Stomach (tissue), 9 donors: Measurements from ENCODE around the gene COL5A1. TPM values are rescaled to one million over a fixed set of nuclear protein-coding genes. Genes with fewer than 3 reads are reported as not detected.
A peak's percentile ranks its signal among the peaks of the same experiment; 100 is the strongest.

Source experiments
- DNase-seq, 2 donors: peaks; one replicate each; pipeline versions ENCODE4 v3.0.0 to v3.0.0-alpha.2; 2013 to 2019
- H3K27ac ChIP-seq, 5 donors: fragments of 200-600 bp in 4 of 5; sonication (generic) in 4 of 5; one replicate each; pipeline ENCODE4 v1.5.1; 2013 to 2019; ENCODE audit warnings: mild to moderate bottlenecking in 1 of 5, moderate library complexity in 1 of 5
- H3K27me3 ChIP-seq, 3 donors: fragments of 200-600 bp; sonication (generic); one replicate each; pipeline ENCODE4 v1.5.1; 2017 to 2019; ENCODE audit warnings: mixed run types in 1 of 3
- H3K36me3 ChIP-seq, 4 donors: fragments of 200-600 bp; sonication (generic); 1 replicate in 3 of 4; 2 replicates in 1 of 4; pipeline ENCODE4 v1.5.1; 2016 to 2019
- H3K4me1 ChIP-seq, 4 donors: fragments of 200-600 bp; sonication (generic); one replicate each; pipeline ENCODE4 v1.5.1; 2016 to 2019
- H3K4me3 ChIP-seq, 4 donors: fragments of 200-600 bp; sonication (generic) in 3 of 4; one replicate each; pipeline ENCODE4 v1.5.1; 2016 to 2019; ENCODE audit warnings: mild to moderate bottlenecking in 1 of 4
- H3K9me3 ChIP-seq, 4 donors: fragments of 200-600 bp; sonication (generic); one replicate each; pipeline ENCODE4 v1.5.1; 2016 to 2019
- CTCF ChIP-seq, 7 experiments: fragments of 450-650 bp in 4 of 7; fragments of 200-600 bp in 3 of 7; sonication (generic) in 3 of 7; IDR thresholded peaks; one replicate each; pipeline ENCODE4 v1.5.1; 2016 to 2019; ENCODE audit warnings: antibody characterized with exemption in 7 of 7, control low read depth in 2 of 7, mild to moderate bottlenecking in 1 of 7
- EP300 ChIP-seq: sonication (generic); formaldehyde crosslinking; IDR thresholded peaks from one replicate; pipeline ENCODE4 v1.6.1; 2017; ENCODE audit warnings: antibody characterized with exemption
- POLR2A ChIP-seq, 4 donors: fragments of 450-650 bp; IDR thresholded peaks; one replicate each; pipeline ENCODE4 v1.6.1; 2016; ENCODE audit warnings: antibody characterized with exemption in 4 of 4, control low read depth in 2 of 4, mild to moderate bottlenecking in 1 of 4, moderate library complexity in 1 of 4
- POLR2AphosphoS5 ChIP-seq, 3 donors: sonication (generic); formaldehyde crosslinking; IDR thresholded peaks; one replicate each; pipeline ENCODE4 v1.6.1; 2016; ENCODE audit warnings: antibody characterized with exemption in 3 of 3
- WGBS, 5 donors: extraction: QIAGEN DNeasy Blood & Tissue Kit in 3 of 5; methylation state at CpG; one replicate each; pipeline versions ENCODE4 v1.1.5 to v1.1.7; 2013 to 2018; 5-methylcytosine and 5-hydroxymethylcytosine counted together
- intact Hi-C: fragments of 100-400 bp; cut with DNase I; formaldehyde crosslinking; loops from one replicate; pipeline ENCODE4 v1.15.1; 2023; ENCODE audit warnings: low total_unique reads
- polyA plus RNA-seq, 3 donors: library from polyadenylated mRNA; stranded (reverse); fragments of 200-250 nt; gene quantifications; one replicate each; pipeline ENCODE4 v1.2.3, GENCODE V29; 2013
- total RNA-seq, 5 donors: library from RNA; depleted of rRNA; stranded (reverse); fragments of >200 nt; gene quantifications; one replicate each; pipeline versions ENCODE4 v1.1.0 to v1.2.3, GENCODE V29; 2014 to 2016
- donor health status: healthy with polysubstance abuse.
- donor health status: Bipolar disorder and iron deficiency.
- donor health status: healthy.

COL5A1 gene
- total and polyA plus RNA-seq, 8 donors: 7.3 to 205 (median 26.4) TPM

GRCh38 chr9:134723037-134723436 lies 81.4 kb downstream of the COL5A1 start:
- DNase-seq: no peak
- intact Hi-C loops: no loop called here
- peaks cover 0 to 9% (median 0%) of the 10 kb centered on the region in 3 donors for H3K27me3 ChIP-seq
- TF ChIP-seq POLR2A (IDR thresholded peaks at IDR 0.05) (no peak), EP300 (no peak), CTCF (IDR thresholded peaks at IDR 0.05) (no peak)
- no peaks in the 10 kb centered on the region for H3K9me3 ChIP-seq
- 69 to 72% (median 71%) methylated on average over 7 to 17 of the region's 17 CpGs for WGBS, 5 donors
- no peak overlapping the region for H3K4me3 ChIP-seq
- H3K27ac ChIP-seq: peak overlapping the region in 2 of 5 donors; percentile 60 to 70
- H3K36me3 ChIP-seq: peaks cover 0 to 12% (median 5%) of the 10 kb centered on the region in 4 donors
- peaks cover 0 to 46% (median 28%) of the 10 kb centered on the region in 4 donors for H3K4me1 ChIP-seq

GRCh38 chr9:134723491-134724190 lies 82.0 kb downstream of the COL5A1 start:
- 63 to 75% (median 67%) methylated on average over 11 to 13 of the region's 13 CpGs for WGBS, 5 donors
- Histone ChIP-seq H3K36me3 (peaks cover 0 to 14% (median 6%) of the 10 kb centered on the region in 4 donors), H3K9me3 (no peaks in the 10 kb centered on the region), H3K4me3 (no peak overlapping the region), H3K27me3 (peaks cover 0 to 9% (median 0%) of the 10 kb centered on the region in 3 donors), H3K27ac (peak overlapping the region in 3 of 5 donors; percentile 30 to 70 (median 60)), H3K4me1 (peaks cover 0 to 44% (median 28%) of the 10 kb centered on the region in 4 donors)
- TF ChIP-seq CTCF (IDR thresholded peaks at IDR 0.05) (no peak), POLR2A (IDR thresholded peaks at IDR 0.05) (no peak)
- DNase-seq: no peak
- intact Hi-C loops: no loop called here

GRCh38 chr9:134724202-134724911 lies 82.8 kb downstream of the COL5A1 start:
- Histone ChIP-seq H3K4me1 (peaks cover 0 to 43% (median 28%) of the 10 kb centered on the region in 4 donors), H3K9me3 (no peaks in the 10 kb centered on the region), H3K4me3 (no peak overlapping the region), H3K36me3 (peaks cover 0 to 17% (median 6%) of the 10 kb centered on the region in 4 donors), H3K27me3 (peaks cover 0 to 9% (median 0%) of the 10 kb centered on the region in 3 donors), H3K27ac (peak overlapping the region; percentile 25 to 70 (median 33))
- intact Hi-C loops: no loop called here
- peak in 1 of 3 donors; percentile 41 for TF ChIP-seq POLR2AphosphoS5 (IDR thresholded peaks at IDR 0.05)
- TF ChIP-seq EP300: no peak
- TF ChIP-seq CTCF (IDR thresholded peaks at IDR 0.05): no peak
- no peak for TF ChIP-seq POLR2A (IDR thresholded peaks at IDR 0.05)
- DNase-seq: no peak
- 54 to 70% (median 67%) methylated on average over 13 to 25 of the region's 25 CpGs for WGBS, 5 donors

- Histone ChIP-seq H3K36me3 (peaks cover 0 to 17% (median 6%) of the 10 kb centered on the region in 4 donors), H3K27ac (peak overlapping the region; percentile 5 to 70 (median 33)), H3K4me1 (peaks cover 0 to 47% (median 30%) of the 10 kb centered on the region in 4 donors), H3K9me3 (no peaks in the 10 kb centered on the region), H3K27me3 (peaks cover 0 to 9% (median 0%) of the 10 kb centered on the region in 3 donors), H3K4me3 (no peak overlapping the region)
- intact Hi-C loops: no loop called here
- no peak for DNase-seq
- WGBS, 5 donors: 68 to 80% (median 75%) methylated on average over 9 to 17 of the region's 17 CpGs
- TF ChIP-seq EP300 (no peak), CTCF (IDR thresholded peaks at IDR 0.05) (no peak), POLR2A (IDR thresholded peaks at IDR 0.05) (no peak), POLR2AphosphoS5 (IDR thresholded peaks at IDR 0.05) (no peak)
These were observed 83.5 kb downstream of the COL5A1 start for GRCh38 chr9:134724912-134725604.
